ENCODE data around the gene MRC1.
"Not testable (repeated sequence)": the region's sequence is repeated elsewhere in the genome, so short reads cannot be mapped to it uniquely, and the experiment has no call there.

MRC1 gene

GRCh38 chr10:17954372-17954771 is 145.2 kb downstream of the MRC1 start:
- H2AK5ac ChIP-seq (ENCODE audit: low read length, severe bottlenecking); H3K4me2 ChIP-seq (ENCODE audit: low read length, poor library complexity, severe bottlenecking); H2BK5ac ChIP-seq (ENCODE audit: low read depth, low read length, poor library complexity, severe bottlenecking); H4K91ac ChIP-seq (ENCODE audit: low read length); H3K27ac ChIP-seq (ENCODE audit: low read length, poor library complexity, severe bottlenecking); H3K9ac ChIP-seq (ENCODE audit: low read length); H3K79me1 ChIP-seq (replicated peaks; ENCODE audit: low read length, poor library complexity, severe bottlenecking); H3K36me3 ChIP-seq (ENCODE audit: control insufficient read depth in 1 of 2, insufficient read depth in 2 of 2, low read depth in 1 of 2, low read length in 2 of 2); H3K4me1 ChIP-seq (ENCODE audit: control insufficient read depth, insufficient read depth, low read depth, low read length); H2BK15ac ChIP-seq (ENCODE audit: low read depth, poor library complexity, severe bottlenecking); H2BK12ac ChIP-seq (ENCODE audit: low read length in 2 of 2); H4K8ac ChIP-seq (ENCODE audit: low read length); H3K23ac ChIP-seq (ENCODE audit: low read length in 2 of 2); H3K4me3 ChIP-seq (ENCODE audit: insufficient read depth in 1 of 2, low read depth in 1 of 2, low read length in 2 of 2); H3K4ac ChIP-seq (ENCODE audit: low read depth in 1 of 2, low read length in 2 of 2); H2BK120ac ChIP-seq (ENCODE audit: low read depth, low read length); H2AFZ ChIP-seq (ENCODE audit: low read depth, low read length); DNase-seq; H3K14ac ChIP-seq (ENCODE audit: low read length in 2 of 2); H3K18ac ChIP-seq (ENCODE audit: low read depth in 1 of 2, low read length in 2 of 2); H3K9me3 ChIP-seq (ENCODE audit: control insufficient read depth, low read length): not testable (repeated sequence)
- 95% methylated on average over 8 of the region's 10 CpGs for WGBS
- peaks cover 0 to 35% of the 10 kb centered on the region in 2 experiments for H3K27me3 ChIP-seq (ENCODE audit: control insufficient read depth in 1 of 2, insufficient read depth in 1 of 2, low read length in 2 of 2)

GRCh38 chr10:17954861-17955260 is 145.7 kb downstream of the MRC1 start:
- no peak overlapping the region for H2BK5ac ChIP-seq (ENCODE audit: low read depth, low read length, poor library complexity, severe bottlenecking)
- no peak overlapping the region for H2BK15ac ChIP-seq (ENCODE audit: low read depth, poor library complexity, severe bottlenecking)
- no peak overlapping the region for H3K9ac ChIP-seq (ENCODE audit: low read length)
- H2AFZ ChIP-seq (ENCODE audit: low read depth, low read length), result no peak overlapping the region
- no peaks in the 10 kb centered on the region for H3K4me1 ChIP-seq (ENCODE audit: control insufficient read depth, insufficient read depth, low read depth, low read length)
- no peak overlapping the region for H4K8ac ChIP-seq (ENCODE audit: low read length)
- peaks cover 4% of the 10 kb centered on the region for H3K9me3 ChIP-seq (ENCODE audit: control insufficient read depth, low read length)
- no peak overlapping the region for H3K14ac ChIP-seq (ENCODE audit: low read length in 2 of 2)
- H3K79me1 ChIP-seq (replicated peaks; ENCODE audit: low read length, poor library complexity, severe bottlenecking), result no peaks in the 10 kb centered on the region
- H3K4me2 ChIP-seq (ENCODE audit: low read length, poor library complexity, severe bottlenecking), result no peak overlapping the region
- H2BK12ac ChIP-seq (ENCODE audit: low read length in 2 of 2), result no peak overlapping the region
- DNase-seq, result no peak
- H2BK120ac ChIP-seq (ENCODE audit: low read depth, low read length), result no peak overlapping the region
- H3K23ac ChIP-seq (ENCODE audit: low read length in 2 of 2), result no peak overlapping the region
- no peak overlapping the region for H3K4ac ChIP-seq (ENCODE audit: low read depth in 1 of 2, low read length in 2 of 2)
- no peak overlapping the region for H3K4me3 ChIP-seq (ENCODE audit: insufficient read depth in 1 of 2, low read depth in 1 of 2, low read length in 2 of 2)
- H2AK5ac ChIP-seq (ENCODE audit: low read length, severe bottlenecking), result no peak overlapping the region
- no peak overlapping the region for H4K91ac ChIP-seq (ENCODE audit: low read length)
- 73% methylated on average over 2 of the region's 2 CpGs for WGBS
- H3K36me3 ChIP-seq (ENCODE audit: control insufficient read depth in 1 of 2, insufficient read depth in 2 of 2, low read depth in 1 of 2, low read length in 2 of 2), result no peaks in the 10 kb centered on the region
- peaks cover 0 to 39% of the 10 kb centered on the region in 2 experiments for H3K27me3 ChIP-seq (ENCODE audit: control insufficient read depth in 1 of 2, insufficient read depth in 1 of 2, low read length in 2 of 2)
- no peak overlapping the region for H3K27ac ChIP-seq (ENCODE audit: low read length, poor library complexity, severe bottlenecking)
- no peak overlapping the region for H3K18ac ChIP-seq (ENCODE audit: low read depth in 1 of 2, low read length in 2 of 2)

GRCh38 chr10:17958049-17958448 is 148.9 kb downstream of the MRC1 start:
- Histone ChIP-seq H3K36me3 (ENCODE audit: control insufficient read depth in 1 of 2, insufficient read depth in 2 of 2, low read depth in 1 of 2, low read length in 2 of 2) (no peaks in the 10 kb centered on the region), H3K79me1 (replicated peaks; ENCODE audit: low read length, poor library complexity, severe bottlenecking) (no peaks in the 10 kb centered on the region), H3K14ac (ENCODE audit: low read length in 2 of 2) (no peak overlapping the region), H3K4me3 (ENCODE audit: insufficient read depth in 1 of 2, low read depth in 1 of 2, low read length in 2 of 2) (no peak overlapping the region), H3K9me3 (ENCODE audit: control insufficient read depth, low read length) (peaks cover 10% of the 10 kb centered on the region), H2AK5ac (ENCODE audit: low read length, severe bottlenecking) (no peak overlapping the region), H3K4ac (ENCODE audit: low read depth in 1 of 2, low read length in 2 of 2) (no peak overlapping the region), H3K9ac (ENCODE audit: low read length) (no peak overlapping the region), H2BK5ac (ENCODE audit: low read depth, low read length, poor library complexity, severe bottlenecking) (no peak overlapping the region), H3K4me1 (ENCODE audit: control insufficient read depth, insufficient read depth, low read depth, low read length) (no peaks in the 10 kb centered on the region), H3K27ac (ENCODE audit: low read length, poor library complexity, severe bottlenecking) (no peak overlapping the region), H3K4me2 (ENCODE audit: low read length, poor library complexity, severe bottlenecking) (no peak overlapping the region), H4K91ac (ENCODE audit: low read length) (no peak overlapping the region), H3K23ac (ENCODE audit: low read length in 2 of 2) (no peak overlapping the region), H3K27me3 (ENCODE audit: control insufficient read depth in 1 of 2, insufficient read depth in 1 of 2, low read length in 2 of 2) (peaks cover 0 to 52% of the 10 kb centered on the region in 2 experiments), H2BK12ac (ENCODE audit: low read length in 2 of 2) (no peak overlapping the region), H2AFZ (ENCODE audit: low read depth, low read length) (no peak overlapping the region), H2BK120ac (ENCODE audit: low read depth, low read length) (no peak overlapping the region), H2BK15ac (ENCODE audit: low read depth, poor library complexity, severe bottlenecking) (no peak overlapping the region), H3K18ac (ENCODE audit: low read depth in 1 of 2, low read length in 2 of 2) (no peak overlapping the region), H4K8ac (ENCODE audit: low read length) (no peak overlapping the region)
- DNase-seq, result no peak
- WGBS, result 93% methylated on average over 7 of the region's 7 CpGs

GRCh38 chr10:17959870-17960269 is 150.7 kb downstream of the MRC1 start:
- H3K4me2 ChIP-seq (ENCODE audit: low read length, poor library complexity, severe bottlenecking), result no peak overlapping the region
- no peaks in the 10 kb centered on the region for H3K4me1 ChIP-seq (ENCODE audit: control insufficient read depth, insufficient read depth, low read depth, low read length)
- H3K18ac ChIP-seq (ENCODE audit: low read depth in 1 of 2, low read length in 2 of 2), result no peak overlapping the region
- no peak overlapping the region for H3K4me3 ChIP-seq (ENCODE audit: insufficient read depth in 1 of 2, low read depth in 1 of 2, low read length in 2 of 2)
- DNase-seq, result no peak
- H2BK5ac ChIP-seq (ENCODE audit: low read depth, low read length, poor library complexity, severe bottlenecking), result no peak overlapping the region
- H3K27me3 ChIP-seq (ENCODE audit: control insufficient read depth in 1 of 2, insufficient read depth in 1 of 2, low read length in 2 of 2), result peaks cover 0 to 62% of the 10 kb centered on the region in 2 experiments
- no peak overlapping the region for H2BK12ac ChIP-seq (ENCODE audit: low read length in 2 of 2)
- no peak overlapping the region for H3K4ac ChIP-seq (ENCODE audit: low read depth in 1 of 2, low read length in 2 of 2)
- H3K23ac ChIP-seq (ENCODE audit: low read length in 2 of 2), result no peak overlapping the region
- no peak overlapping the region for H2AFZ ChIP-seq (ENCODE audit: low read depth, low read length)
- H4K91ac ChIP-seq (ENCODE audit: low read length), result no peak overlapping the region
- no peak overlapping the region for H2BK120ac ChIP-seq (ENCODE audit: low read depth, low read length)
- H3K27ac ChIP-seq (ENCODE audit: low read length, poor library complexity, severe bottlenecking), result no peak overlapping the region
- no peak overlapping the region for H4K8ac ChIP-seq (ENCODE audit: low read length)
- H3K36me3 ChIP-seq (ENCODE audit: control insufficient read depth in 1 of 2, insufficient read depth in 2 of 2, low read depth in 1 of 2, low read length in 2 of 2), result no peaks in the 10 kb centered on the region
- H3K79me1 ChIP-seq (replicated peaks; ENCODE audit: low read length, poor library complexity, severe bottlenecking), result no peaks in the 10 kb centered on the region
- H2AK5ac ChIP-seq (ENCODE audit: low read length, severe bottlenecking), result no peak overlapping the region
- 88% methylated on average over 1 of the region's 2 CpGs for WGBS
- peaks cover 10% of the 10 kb centered on the region for H3K9me3 ChIP-seq (ENCODE audit: control insufficient read depth, low read length)
- H3K14ac ChIP-seq (ENCODE audit: low read length in 2 of 2), result no peak overlapping the region
- H2BK15ac ChIP-seq (ENCODE audit: low read depth, poor library complexity, severe bottlenecking), result no peak overlapping the region
- no peak overlapping the region for H3K9ac ChIP-seq (ENCODE audit: low read length)

All from mesenchymal stem cell (in vitro differentiated cells and primary cell).